Right kidney (tissue), 1 donor: ENCODE measurements around the gene GDF2.
A peak's percentile ranks its signal among the peaks of the same experiment; 100 is the strongest.

Source experiments
- DNase-seq: peaks from one replicate; pipeline ENCODE4 v3.0.0-alpha.2; 2016

GDF2 gene

DNA sequence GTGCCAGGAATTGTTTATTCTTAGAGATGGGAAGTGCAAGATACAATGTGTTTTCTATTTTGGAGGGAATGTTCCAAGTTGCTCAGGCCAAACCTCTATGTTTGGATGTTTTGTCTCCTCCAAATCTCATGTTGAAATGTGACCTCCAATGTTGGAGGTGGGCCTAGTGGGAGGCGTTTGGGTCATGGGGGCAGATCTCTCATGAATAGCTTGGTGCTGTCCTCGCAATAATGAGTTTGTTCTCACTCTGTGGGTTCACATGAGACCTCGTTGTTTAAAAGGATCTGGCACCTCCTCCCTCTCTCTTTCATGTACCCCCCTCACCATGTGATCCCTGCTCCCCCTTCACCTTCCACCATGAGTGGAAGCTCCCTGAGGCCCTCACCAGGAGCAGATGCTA, 30.6 kb upstream of the GDF2 start:
- no peak for DNase-seq

DNA sequence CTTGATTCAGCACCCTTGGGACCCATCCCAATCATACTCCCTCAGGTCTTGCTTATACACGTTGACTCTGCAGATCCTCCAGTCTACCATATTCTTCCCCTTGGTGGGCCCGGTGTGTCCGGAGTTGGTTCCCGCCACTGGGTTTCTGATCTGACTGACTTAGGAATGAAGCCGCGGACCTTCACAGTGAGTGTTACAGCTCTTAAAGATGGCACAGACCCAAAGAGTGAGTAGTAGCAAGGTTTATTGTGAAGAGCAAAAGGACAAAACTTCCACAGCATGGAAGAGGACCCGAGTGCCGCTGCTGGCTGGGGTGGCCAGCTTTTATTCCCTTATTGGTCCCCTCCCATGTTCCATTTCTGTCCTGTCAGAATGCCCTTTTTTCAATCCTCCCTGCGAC, 28.2 kb upstream of the GDF2 start:
- DNase-seq, result no peak

DNA sequence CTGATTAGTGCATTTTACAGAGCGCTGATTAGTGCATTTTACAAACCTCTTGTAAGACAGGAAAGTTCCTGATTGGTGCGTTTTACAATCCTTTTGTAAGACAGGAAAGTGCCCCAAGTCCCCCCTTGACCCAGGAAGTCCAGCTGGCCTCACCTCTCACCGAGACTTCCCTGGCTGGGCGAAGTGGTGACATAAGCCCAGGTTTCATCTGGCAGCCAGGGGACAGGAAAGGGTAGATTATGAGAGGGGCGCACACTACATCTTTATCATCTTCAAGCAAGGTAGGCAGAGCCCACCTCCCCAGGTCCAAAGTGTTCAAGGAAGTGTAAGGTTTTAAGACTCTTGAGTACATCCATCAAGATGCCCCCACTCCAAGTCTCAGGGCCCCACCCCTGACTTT, 27.8 kb upstream of the GDF2 start:
- DNase-seq, result no peak

DNA sequence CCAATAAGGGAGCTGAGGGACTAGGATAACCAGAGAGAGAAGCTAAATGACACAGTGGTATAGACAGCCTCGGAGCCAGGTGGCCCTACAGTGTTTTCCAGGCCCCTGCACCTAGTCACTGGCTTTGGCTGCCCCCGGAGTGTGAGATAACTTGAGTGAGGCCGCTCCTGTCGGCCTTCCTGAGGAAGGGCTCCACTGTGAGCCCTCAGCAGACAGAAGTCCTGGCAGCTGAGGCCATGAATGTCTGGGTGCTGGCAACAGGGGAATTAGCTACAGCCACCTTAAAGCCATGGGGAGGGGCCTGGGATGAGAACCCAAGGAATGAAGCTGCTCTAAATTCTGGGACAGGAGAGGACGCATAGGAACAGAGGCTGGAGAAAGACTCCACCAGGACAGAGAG, 26.8 kb upstream of the GDF2 start:
- DNase-seq, result no peak

DNA sequence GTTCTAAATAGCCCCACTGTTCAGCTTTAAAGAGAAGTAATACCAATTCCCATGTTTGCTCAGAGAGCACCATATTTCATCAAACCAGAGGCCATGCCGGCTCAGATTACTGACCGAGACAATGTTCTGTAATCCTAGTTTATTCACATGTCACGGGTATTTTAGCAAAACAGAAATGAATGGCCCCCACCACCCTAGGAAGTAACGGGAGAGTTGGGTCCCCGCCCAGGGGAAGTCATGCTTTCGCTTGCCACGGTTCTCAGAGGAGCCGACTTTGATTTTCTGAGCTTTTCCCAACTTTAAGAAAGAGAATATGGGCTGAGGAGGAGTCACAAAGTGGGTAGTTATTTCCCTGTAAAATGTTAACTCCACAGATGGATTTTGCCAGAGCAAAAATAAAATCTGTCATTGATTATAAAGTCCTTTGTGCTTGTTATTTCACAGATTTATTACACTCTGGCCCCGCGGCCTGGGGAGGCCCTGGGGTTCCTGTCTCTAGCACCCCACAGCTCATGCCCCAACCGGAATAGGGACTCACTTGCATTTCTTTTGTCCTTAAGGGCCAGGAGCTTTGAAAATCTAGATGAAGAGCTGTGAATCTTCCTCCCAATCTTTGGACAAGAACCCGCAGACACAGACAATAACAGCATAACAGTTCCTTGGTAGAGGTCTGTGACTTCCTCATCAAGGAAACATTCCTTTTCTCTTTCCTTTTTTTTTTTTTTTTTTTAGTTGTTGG, 25.9 kb upstream of the GDF2 start:
- no peak for DNase-seq

DNA sequence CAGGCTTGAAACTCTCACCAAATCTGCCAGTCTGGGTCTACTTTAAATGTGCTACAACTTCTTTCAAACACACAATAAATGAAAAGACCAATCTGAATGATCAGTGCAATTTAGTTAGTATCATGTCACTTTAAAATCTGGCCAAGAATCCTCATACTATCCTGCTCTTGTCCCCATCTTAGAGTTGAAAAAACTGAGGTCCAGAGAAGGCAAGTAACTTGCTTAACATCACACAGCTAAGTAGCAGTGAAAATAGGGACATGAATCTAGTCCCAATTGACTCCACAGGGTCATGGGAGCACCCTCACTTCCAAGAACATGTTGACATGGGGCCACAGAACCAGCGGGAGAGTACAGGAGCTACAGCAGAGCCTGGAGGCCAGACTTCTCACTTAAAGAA, 25.3 kb upstream of the GDF2 start:
- no peak for DNase-seq

DNA sequence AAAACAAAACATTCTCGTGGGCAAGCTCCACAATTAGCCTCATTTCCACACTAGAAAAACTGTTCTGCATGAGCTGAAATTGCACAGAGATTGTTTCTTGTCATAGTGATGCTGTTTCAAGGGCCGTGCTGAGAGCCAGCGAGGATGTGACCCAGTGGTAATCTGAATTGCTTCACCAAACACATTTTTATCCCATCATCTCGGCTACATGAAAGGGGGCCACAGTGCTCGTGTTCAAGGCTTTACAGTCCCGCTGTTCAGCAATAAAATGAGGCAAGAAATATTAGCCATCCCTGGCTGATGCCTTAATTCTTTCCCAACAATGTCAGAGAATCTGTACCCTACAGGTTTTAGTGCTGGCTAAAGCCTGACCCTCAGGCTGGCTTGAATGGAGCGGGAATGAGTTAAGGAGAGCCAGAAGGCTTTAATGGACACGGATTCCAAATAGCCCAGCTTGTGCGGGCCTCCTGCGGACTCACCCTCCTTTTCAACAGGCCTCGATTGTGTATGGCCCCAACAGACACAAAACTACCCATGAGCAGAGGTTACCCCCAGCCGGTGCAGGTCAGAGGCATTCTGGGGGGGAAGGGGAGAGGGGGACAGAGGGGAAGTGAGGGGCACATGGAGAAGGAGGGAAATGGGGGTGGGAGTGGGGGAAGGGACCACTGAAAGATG, 24.3 kb upstream of the GDF2 start:
- DNase-seq, result no peak

DNA sequence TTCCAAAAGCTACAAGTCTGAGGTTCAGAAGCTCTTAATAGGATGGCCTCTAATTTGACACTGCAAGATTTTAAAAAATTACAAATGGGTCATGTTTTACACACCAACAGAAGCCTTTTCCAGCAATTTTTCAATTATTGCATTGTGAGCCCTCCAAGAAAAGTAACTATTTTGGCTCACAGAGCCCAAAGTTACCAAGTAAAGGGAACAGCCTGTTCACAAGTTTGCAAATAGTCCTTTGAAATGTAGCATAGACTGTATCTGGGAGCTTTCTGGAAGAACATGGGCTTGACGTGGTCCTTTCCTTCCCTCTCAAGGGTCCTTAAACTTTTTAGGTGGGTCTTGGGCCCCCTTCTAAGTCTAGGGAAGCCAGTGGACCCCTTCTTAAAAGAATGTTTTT, 23.5 kb upstream of the GDF2 start:
- no peak for DNase-seq

DNA sequence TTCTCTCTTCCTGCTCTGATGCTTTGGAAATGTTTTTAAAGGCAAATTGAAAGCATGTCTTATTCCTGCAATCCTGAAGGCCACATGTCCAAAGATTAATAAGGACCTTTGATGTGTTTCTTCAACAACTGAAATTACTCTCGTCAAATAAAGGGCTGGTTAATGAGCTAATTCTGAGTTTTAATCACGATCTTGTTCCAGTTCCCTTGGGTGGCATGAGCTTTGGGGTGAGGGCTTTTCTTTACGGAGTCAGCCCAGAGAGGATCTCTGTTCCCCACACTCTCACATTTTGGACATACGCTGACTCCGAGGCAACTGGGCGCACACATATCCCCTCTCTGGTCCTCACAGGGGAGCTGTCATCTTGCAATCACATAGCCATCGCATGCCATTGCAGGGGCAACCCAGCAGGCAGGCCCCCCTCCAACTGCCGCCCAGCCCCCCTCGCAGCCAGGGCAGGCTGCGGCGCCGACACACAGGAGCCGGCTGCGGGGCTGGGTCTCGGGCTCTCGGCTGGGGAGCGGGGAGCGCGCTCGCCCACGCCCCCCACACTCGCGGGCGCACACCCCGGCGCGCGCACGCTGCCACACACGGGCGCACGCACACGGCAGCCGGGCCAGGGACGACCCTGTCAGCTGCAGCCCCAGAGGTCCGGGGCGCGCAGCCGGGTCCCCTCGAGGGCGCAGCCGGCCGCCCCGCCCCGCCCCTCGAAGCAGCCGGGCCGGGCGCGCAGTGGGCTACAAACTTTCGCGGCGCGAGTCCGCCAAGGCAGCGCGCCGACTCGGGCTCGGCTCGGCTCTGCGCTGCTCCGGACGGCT, 22.4 kb upstream of the GDF2 start, which contains the start of gene GDF10:
GDF10 (plus strand) TSS at position 587 of the 818 bp plus-strand sequence. CDS start 455 bp downstream, outside the sequence.
- DNase-seq, result peak; percentile 66

DNA sequence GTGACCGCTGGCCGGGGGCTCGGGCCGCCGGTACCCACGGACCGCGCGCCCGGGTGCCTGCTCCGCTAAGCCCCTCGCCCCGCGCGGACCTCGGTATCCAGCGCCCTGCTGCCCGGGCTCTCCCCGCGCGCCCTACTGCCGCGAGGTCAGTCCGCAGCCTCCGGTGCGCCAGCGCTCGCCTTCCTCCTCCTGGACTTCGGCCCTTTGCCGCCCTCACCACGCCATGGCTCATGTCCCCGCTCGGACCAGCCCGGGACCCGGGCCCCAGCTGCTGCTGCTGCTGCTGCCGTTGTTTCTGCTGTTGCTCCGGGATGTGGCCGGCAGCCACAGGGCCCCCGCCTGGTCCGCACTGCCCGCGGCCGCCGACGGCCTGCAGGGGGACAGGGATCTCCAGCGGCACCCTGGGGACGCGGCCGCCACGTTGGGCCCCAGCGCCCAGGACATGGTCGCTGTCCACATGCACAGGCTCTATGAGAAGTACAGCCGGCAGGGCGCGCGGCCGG, 21.8 kb upstream of the GDF2 start:
- peak; percentile 74 for DNase-seq

DNA sequence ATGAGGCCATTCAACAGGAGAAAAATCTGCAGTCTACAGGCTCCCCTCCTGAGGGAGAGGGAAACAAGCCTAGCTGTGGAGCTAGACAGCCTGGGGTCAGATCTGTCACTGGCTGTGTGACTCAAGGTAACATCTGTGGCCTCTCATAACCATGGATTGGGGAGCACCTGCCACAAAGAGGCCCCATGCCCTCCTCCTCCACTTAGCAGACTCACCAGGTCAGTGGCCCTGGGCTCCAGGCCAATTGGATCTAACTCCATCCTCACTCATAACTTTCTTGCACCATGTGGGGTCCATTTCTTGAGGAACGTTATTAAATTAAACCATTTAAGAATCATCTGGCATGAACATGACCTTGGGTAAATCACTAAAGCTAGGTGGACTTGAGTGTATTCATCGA, 20.4 kb upstream of the GDF2 start:
- DNase-seq, result no peak

DNA sequence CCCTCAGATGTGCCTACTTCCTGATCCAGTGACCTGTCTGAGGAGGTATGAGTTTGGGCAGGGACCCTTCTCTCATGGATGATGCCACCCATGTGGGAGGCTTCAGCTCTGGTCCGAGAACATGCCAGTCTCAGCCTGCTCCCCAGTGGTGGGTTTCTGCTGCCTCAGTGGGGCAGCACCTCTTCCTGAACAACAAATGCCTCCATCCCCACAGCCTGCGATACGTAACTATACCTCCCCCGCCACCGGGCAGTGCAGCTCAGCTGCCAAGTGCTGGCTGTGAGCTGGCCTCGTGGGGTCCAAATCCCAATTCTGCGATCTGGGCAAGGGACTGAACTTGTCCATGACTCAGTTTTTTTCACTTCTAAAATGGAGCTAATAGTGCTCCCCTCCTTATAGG, 19.1 kb upstream of the GDF2 start:
- DNase-seq, result no peak

DNA sequence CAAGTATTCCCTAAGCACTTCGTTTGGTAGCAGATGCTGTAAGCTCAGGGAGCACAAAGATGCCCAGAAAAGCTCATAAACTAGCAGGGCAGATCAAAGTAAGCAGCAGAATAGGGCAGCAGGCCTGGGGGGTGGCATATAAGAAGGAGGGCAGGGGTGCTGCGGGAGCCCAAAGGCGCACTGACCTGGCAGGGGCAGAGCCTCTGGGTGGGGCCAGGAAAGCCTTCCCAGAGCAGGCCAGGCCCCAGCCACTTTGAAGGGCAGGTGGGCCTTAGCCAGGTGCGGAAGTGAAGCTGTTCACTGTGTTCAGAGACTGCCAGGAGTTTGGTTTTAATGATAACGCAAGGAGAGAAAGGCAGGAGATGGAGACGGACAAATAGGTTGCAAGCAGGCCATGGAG, 18.4 kb upstream of the GDF2 start:
- DNase-seq, result no peak

DNA sequence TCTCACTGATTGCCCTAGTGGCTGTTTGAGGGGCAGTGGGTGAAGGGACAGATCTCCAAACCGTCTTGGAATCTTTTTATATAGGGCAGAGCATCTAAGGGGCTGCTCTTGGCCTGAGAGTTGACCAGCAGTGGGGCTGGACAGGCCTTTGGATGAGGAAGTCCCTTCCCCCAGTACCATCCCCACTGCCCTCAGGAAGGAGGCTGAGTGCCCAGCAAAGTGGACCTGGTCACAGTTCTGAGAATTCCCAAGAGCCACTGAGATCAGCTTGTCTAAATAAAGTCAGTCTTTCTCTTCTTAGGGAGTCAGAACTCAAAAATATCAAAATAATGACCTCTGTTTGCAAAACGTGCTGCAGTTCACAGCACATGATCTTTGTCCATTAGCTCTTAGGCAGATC, 16.7 kb upstream of the GDF2 start:
- no peak for DNase-seq

DNA sequence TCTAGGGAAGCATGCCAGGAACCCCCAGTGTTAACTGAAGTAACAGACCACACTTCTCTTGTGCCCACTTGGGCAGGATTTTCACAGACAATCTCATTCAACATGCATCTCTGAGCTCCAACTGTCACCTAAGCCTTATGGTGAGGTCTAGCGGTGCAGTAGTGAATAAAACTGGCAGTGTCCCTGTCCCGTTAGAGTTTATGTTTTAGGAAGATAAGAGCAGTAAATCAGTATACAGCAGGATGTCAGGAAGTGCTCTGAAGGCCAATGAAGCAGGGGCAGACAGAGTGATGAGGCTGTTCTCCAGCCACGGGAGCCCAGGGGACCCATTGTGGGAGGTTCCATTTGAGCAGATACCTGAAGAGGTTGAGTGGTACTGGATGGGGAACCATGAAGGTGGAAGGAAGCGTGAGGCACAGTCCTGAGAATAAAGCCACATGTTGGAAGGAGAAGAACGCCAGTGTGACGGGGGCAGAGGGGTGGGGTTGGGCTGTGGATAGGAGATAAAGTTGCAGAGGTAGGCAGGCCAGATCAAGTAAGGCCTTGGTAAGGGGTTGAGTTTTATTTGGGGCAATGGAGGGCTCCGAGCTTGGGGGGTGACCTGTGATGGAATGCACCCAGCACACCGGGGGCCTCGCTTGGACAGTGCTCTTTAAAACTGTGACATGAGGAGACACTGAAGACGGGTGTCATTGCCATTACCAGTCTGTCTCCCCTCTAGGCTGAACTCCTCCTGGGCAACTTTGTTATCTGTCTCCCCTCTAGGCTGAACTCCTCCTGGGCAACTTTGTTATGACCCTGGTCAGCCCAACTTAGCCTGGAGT, 15.7 kb upstream of the GDF2 start:
- DNase-seq, result no peak

DNA sequence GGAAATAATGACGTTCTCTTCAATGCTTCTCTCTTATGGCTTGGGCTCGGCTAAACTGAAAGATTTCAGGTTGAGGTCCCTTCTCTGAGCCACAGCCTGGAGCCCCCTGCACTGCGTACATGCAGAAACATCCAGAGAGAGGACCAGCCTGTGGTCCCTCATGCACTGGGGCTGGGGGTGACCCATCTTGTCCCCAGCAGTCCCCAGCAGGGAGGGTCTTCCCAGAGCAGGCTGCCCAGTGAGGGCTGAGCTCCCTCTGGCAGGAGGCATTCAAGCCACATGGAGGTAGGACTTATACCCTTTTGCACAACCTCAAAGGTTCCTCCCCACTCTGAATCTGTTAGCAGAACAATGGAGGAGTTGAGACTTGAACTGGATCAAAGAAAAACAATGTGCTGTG, 14.9 kb upstream of the GDF2 start:
- no peak for DNase-seq

DNA sequence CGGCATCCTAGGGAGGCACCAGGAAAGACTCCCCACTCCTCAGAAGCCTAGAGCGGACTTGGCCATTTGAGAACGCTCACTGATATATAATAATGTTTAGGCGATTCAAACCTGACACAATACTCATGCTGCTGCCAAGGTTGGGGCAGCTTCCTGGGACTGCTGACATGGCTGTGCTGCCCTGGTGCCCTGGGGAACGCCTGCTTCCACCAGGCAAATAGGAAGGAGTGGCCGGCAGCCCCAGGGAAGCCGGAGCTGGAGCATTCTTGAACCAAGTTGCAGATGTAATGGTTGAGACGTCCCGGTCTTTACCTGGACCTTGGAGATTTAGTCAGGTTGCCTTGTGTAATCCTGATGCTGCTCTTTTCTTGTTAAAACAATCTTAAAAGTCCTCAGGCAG, 13.5 kb upstream of the GDF2 start:
- no peak for DNase-seq

DNA sequence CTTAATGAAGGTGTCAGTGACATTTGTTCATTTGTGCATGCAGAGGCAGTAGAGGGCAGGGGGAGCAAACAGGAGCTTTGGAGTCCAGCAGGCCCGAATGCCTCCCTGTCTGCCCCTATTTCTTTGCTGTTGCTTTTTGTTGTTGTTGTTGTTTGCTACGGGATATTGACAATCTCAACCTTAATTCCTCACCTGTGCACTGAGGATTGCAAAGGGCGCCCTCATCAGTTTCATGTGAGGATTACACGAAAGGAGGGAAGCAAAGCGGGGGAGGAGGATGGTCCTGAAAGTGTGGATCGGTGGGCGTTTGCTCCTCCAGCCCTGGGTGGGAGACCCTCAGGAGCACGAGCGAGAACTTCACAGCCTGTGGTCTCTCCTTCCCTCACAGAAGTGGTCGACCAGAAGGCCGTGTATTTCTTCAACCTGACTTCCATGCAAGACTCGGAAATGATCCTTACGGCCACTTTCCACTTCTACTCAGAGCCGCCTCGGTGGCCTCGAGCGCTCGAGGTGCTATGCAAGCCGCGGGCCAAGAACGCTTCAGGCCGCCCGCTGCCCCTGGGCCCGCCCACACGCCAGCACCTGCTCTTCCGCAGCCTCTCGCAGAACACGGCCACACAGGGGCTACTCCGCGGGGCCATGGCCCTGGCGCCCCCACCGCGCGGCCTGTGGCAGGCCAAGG, 12.7 kb upstream of the GDF2 start:
- DNase-seq, result no peak

DNA sequence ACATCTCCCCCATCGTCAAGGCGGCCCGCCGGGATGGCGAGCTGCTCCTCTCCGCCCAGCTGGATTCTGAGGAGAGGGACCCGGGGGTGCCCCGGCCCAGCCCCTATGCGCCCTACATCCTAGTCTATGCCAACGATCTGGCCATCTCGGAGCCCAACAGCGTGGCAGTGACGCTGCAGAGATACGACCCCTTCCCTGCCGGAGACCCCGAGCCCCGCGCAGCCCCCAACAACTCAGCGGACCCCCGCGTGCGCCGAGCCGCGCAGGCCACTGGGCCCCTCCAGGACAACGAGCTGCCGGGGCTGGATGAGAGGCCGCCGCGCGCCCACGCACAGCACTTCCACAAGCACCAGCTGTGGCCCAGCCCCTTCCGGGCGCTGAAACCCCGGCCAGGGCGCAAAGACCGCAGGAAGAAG, 12.2 kb upstream of the GDF2 start:
- DNase-seq, result no peak

DNA sequence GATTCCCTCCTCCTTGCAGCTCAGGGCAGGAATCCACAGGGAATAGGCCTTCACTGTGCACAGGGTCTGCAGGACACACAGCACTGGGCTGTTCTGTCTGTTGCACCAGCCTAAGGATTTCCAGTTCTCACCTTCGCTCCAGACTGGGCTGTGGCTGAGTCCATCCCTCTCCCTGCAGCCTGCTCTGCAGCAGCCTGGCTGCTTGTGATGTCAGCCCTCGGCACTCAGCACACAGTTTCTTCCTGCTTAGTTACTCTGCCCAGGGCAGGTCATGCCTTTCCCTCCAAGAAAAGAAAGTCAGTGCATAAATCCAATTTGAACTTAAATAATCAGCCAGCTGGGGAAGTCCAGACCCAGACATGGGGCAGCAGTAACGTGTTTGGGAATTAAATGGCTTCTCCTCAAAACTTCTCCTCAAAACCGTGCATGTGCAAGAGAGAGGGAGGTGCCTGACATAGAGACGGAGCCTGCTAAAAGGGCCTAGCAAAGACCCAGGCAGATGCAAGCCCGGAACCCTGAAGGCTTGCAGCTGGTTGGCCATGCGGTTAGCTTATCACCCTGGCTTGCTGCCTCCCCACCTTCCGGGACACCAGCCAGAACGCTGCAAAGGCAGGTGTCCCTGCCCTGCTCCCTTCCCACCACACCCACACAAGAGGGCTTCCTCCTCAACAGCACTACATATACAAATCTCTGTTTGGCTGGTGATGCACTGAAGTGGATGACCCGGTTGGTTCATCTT, 10.9 kb upstream of the GDF2 start:
- no peak for DNase-seq
